VCaP (cell line): Measurements from ENCODE around the gene MMP8.
"Not testable (repeated sequence)": the region's sequence is repeated elsewhere in the genome, so short reads cannot be mapped to it uniquely, and the experiment has no call there.

Experiments used
- H3K27ac ChIP-seq: fragments of 450-650 bp; 2 replicates; pipeline ENCODE4 v1.5.1; 2017
- CTCF ChIP-seq: fragments of 450-650 bp; conservative IDR thresholded peaks from 2 replicates; pipeline ENCODE4 v1.5.1; 2017; ENCODE audit warnings: mild to moderate bottlenecking, moderate library complexity

Gene MMP8

GRCh38 chr11:102734650-102735049 lies 9.9 kb upstream of the MMP8 start:
- H3K27ac ChIP-seq = no peak overlapping the region
- no peak; the same call in 1 of the 2 replicates for TF ChIP-seq CTCF

GRCh38 chr11:102733232-102733875 lies 8.6 kb upstream of the MMP8 start:
- no peak overlapping the region for H3K27ac ChIP-seq

GRCh38 chr11:102730944-102731343 lies 6.2 kb upstream of the MMP8 start:
- H3K27ac ChIP-seq = not testable (repeated sequence)

More at GRCh38 chr11:102733232-102733875, 8.6 kb upstream of the MMP8 start:
- TF ChIP-seq CTCF = peak; percentile 98

GRCh38 chr11:102729849-102730815 lies 5.4 kb upstream of the MMP8 start:
- no peak for TF ChIP-seq CTCF
- H3K27ac ChIP-seq = peak overlapping the region; percentile 26; the same call in 1 of the 2 replicates

GRCh38 chr11:102727890-102728289 lies 3.1 kb upstream of the MMP8 start:
- TF ChIP-seq CTCF = no peak
- H3K27ac ChIP-seq = no peak overlapping the region

- TF ChIP-seq CTCF = no peak
- no peak overlapping the region for H3K27ac ChIP-seq
These were observed 1.9 kb downstream of the MMP8 start for GRCh38 chr11:102722821-102723220.

GRCh38 chr11:102719620-102720277 lies 5.0 kb downstream of the MMP8 start:
- H3K27ac ChIP-seq = no peak overlapping the region
- TF ChIP-seq CTCF = no peak
